NCI-H1436 (cell line): Measurements from ENCODE around the gene RNF215.

Source experiments
- DNase-seq: peaks from one replicate; lab custom pipeline; 2025; lab: John Stamatoyannopoulos, UW

Gene RNF215

GRCh38 chr22:30396871-30397655, 9.9 kb upstream of the RNF215 start, which contains the start of gene SEC14L2:
Gene SEC14L2, plus strand, starts transcription at chr22:30397018. Its CDS starts 99 bp downstream, at chr22:30397117.
- peak; percentile 57 for DNase-seq

- DNase-seq = no peak
Measured at GRCh38 chr22:30393885-30394284, 6.7 kb upstream of the RNF215 start.

- DNase-seq = no peak
Measured at GRCh38 chr22:30393322-30393680, 6.1 kb upstream of the RNF215 start.

GRCh38 chr22:30392661-30393321, 5.6 kb upstream of the RNF215 start:
- DNase-seq = no peak

- peak; percentile 8 for DNase-seq
Measured at GRCh38 chr22:30390974-30391691, 3.9 kb upstream of the RNF215 start.

GRCh38 chr22:30386608-30386959, 627 bp downstream of the RNF215 start:
- no peak for DNase-seq

- DNase-seq = no peak
Measured at GRCh38 chr22:30385942-30386341, 1.3 kb downstream of the RNF215 start.

- DNase-seq = no peak
Measured at GRCh38 chr22:30383061-30383460, 4.2 kb downstream of the RNF215 start.

GRCh38 chr22:30382340-30382739, 4.9 kb downstream of the RNF215 start:
- no peak for DNase-seq

GRCh38 chr22:30381264-30381663, 5.9 kb downstream of the RNF215 start:
- DNase-seq = no peak

GRCh38 chr22:30380011-30380410, 7.2 kb downstream of the RNF215 start:
- no peak for DNase-seq

GRCh38 chr22:30375312-30375849, 11.8 kb downstream of the RNF215 start:
- DNase-seq = no peak

- no peak for DNase-seq
Measured at GRCh38 chr22:30373331-30374325, 13.6 kb downstream of the RNF215 start.

GRCh38 chr22:30372915-30373314, 14.3 kb downstream of the RNF215 start:
- DNase-seq = no peak

- DNase-seq = no peak
Measured at GRCh38 chr22:30371981-30372380, 15.2 kb downstream of the RNF215 start.

- DNase-seq = no peak
Measured at GRCh38 chr22:30371321-30371720, 15.9 kb downstream of the RNF215 start.

- DNase-seq = no peak
Measured at GRCh38 chr22:30370641-30371230, 16.5 kb downstream of the RNF215 start.

- no peak for DNase-seq
Measured at GRCh38 chr22:30368420-30368819, 18.8 kb downstream of the RNF215 start.

- no peak for DNase-seq
Measured at GRCh38 chr22:30365891-30366290, 21.3 kb downstream of the RNF215 start.

- no peak for DNase-seq
Measured at GRCh38 chr22:30362651-30363281, 24.4 kb downstream of the RNF215 start.
